Ecto neural progenitor cell (in vitro differentiated cells): ENCODE results near the gene UST.
"Not testable (repeated sequence)": the region's sequence is repeated elsewhere in the genome, so short reads cannot be mapped to it uniquely, and the experiment has no call there.

Experiments used
- DNase-seq: peaks from one replicate; pipeline ENCODE4 v3.0.0-alpha.2; 2018; ENCODE audit warnings: low spot score

UST gene

GRCh38 chr6:148765898-148766808, 19.3 kb downstream of the UST start:
- DNase-seq, result no peak

- no peak for DNase-seq
Observed at GRCh38 chr6:148768646-148769270, 21.9 kb downstream of the UST start.

GRCh38 chr6:148769304-148769968, 22.6 kb downstream of the UST start:
- no peak for DNase-seq

- no peak for DNase-seq
Observed at GRCh38 chr6:148770408-148771211, 23.8 kb downstream of the UST start.

- no peak for DNase-seq
Observed at GRCh38 chr6:148771212-148771601, 24.4 kb downstream of the UST start.

- DNase-seq, result no peak
Observed at GRCh38 chr6:148771896-148772554, 25.2 kb downstream of the UST start.

GRCh38 chr6:148775161-148775560, 28.3 kb downstream of the UST start:
- DNase-seq, result no peak

GRCh38 chr6:148776321-148777308, 29.8 kb downstream of the UST start:
- DNase-seq, result no peak

- no peak for DNase-seq
Observed at GRCh38 chr6:148779142-148779562, 32.3 kb downstream of the UST start.

- DNase-seq, result not testable (repeated sequence)
Observed at GRCh38 chr6:148780423-148780822, 33.6 kb downstream of the UST start.

GRCh38 chr6:148780918-148781436, 34.1 kb downstream of the UST start:
- no peak for DNase-seq

- no peak for DNase-seq
Observed at GRCh38 chr6:148789948-148790347, 43.1 kb downstream of the UST start.

- no peak for DNase-seq
Observed at GRCh38 chr6:148790404-148790803, 43.6 kb downstream of the UST start.

GRCh38 chr6:148790817-148791216, 44.0 kb downstream of the UST start:
- no peak for DNase-seq

- DNase-seq, result no peak
Observed at GRCh38 chr6:148791372-148791771, 44.5 kb downstream of the UST start.

- DNase-seq, result no peak
Observed at GRCh38 chr6:148793721-148794120, 46.9 kb downstream of the UST start.

- no peak for DNase-seq
Observed at GRCh38 chr6:148794797-148795196, 48.0 kb downstream of the UST start.

GRCh38 chr6:148795563-148795962, 48.7 kb downstream of the UST start:
- no peak for DNase-seq

GRCh38 chr6:148799647-148800046, 52.8 kb downstream of the UST start:
- DNase-seq, result no peak

- DNase-seq, result no peak
Observed at GRCh38 chr6:148800536-148800935, 53.7 kb downstream of the UST start.
